Inferior parietal cortex (tissue), 1 donor: Measurements from ENCODE around the gene ADGRV1.
A peak's percentile ranks its signal among the peaks of the same experiment; 100 is the strongest.

ENCODE experiments used
- DNase-seq: peaks from one replicate; pipeline ENCODE4 v3.0.0-alpha.2; 2016; ENCODE audit errors: extremely low spot score

Gene ADGRV1

GRCh38 chr5:91137647-91138046 is 579.0 kb downstream of the ADGRV1 start:
- no peak for DNase-seq

- no peak for DNase-seq
Measured at GRCh38 chr5:91139572-91140200, 581.1 kb downstream of the ADGRV1 start.

DNA sequence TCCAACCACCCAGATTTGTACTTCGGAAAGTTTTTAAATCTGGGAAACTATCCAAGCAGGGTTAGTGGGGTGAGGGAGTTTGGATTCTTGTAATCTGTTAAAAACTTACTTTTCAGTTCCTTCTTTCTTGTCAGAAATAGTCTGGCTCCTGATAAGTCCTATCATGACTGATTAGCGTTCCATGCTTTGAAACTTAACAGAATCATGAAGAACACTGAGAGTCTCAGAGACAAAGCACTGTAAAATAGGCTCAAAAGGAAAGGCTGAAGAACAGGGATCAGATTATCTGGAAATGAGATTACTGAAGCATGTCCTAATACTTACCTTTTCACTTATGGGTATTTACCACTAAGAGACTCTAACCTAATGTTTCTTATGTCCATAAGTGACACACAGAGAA is 582.1 kb downstream of the ADGRV1 start:
- no peak for DNase-seq

DNA sequence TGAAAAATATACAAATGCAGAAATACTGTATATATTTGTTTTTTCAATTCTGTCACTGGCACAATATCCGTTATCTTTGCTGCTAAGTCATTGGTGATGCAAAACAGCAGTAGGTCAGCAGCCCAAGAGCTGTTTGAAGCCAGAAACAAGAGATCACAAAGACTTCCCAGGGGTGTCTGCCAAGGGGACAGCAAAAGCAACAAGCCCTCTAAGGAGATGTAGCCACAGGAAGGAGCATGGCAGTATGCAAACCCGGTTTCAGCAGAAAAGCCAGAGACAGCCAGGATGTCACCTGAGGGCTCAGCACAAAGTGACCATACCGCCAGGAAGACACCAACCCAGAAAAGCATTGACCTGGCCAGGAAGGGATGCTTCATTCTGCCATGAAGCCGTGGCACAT is 583.0 kb downstream of the ADGRV1 start:
- no peak for DNase-seq

GRCh38 chr5:91142386-91142785 is 583.8 kb downstream of the ADGRV1 start:
- DNase-seq, result no peak

DNA sequence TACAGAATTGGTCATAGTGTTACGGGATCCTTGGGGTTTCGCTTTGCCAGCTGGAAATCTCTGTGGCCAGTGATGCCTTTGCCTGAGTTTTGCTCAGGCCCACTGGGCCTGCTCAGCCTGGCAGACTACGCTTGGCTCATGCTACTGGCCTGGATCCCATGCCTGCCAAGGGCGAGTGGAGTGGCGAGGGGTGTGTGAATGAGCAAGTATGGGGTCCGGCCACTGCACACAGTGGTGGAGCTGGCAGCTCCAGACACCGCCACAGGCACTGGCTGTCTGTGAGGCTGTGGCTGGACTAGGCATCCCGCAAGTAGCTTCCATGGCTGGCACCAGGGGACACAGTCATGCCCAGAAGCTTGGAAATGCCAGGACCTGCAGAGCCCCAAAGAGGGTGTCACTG is 584.2 kb downstream of the ADGRV1 start:
- DNase-seq, result no peak

GRCh38 chr5:91143840-91144239 is 585.2 kb downstream of the ADGRV1 start:
- DNase-seq, result no peak

- no peak for DNase-seq
Measured at GRCh38 chr5:91144491-91145332, 586.1 kb downstream of the ADGRV1 start.

- DNase-seq, result no peak
Measured at GRCh38 chr5:91145333-91145620, 586.7 kb downstream of the ADGRV1 start.

- no peak for DNase-seq
Measured at GRCh38 chr5:91146230-91146629, 587.6 kb downstream of the ADGRV1 start.

DNA sequence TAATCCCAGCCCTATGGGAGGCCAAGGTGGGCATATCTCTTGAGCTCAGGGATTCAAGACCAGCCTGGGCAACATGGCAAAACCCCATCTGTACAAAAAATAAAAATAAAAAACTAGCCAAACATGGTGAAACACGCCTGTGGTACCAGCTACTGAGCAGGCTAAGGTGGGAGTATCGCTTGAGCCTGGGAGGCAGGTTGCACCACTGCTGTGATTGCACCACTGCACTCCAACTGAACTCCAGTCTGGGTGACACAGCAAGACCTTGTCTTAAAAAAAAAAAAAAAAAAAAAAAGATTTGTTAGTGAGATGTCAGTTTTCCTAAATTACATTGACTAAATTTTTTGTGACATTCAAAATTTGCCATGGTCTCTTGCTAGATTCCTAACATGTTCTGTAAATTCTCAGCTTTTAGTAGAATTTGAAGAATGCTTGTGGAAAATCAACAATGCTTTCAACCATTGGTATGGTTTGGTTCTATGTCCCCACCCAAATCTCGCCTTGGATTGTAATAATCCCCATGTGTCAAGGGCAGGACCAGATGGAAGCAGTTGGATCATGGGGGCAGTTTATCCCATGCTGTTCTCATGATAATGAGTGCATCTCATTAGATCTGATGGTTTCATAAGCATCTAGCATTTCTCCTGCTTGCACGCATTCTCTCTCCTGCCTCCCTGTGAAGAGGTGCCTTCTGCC is 588.5 kb downstream of the ADGRV1 start:
- no peak for DNase-seq

- no peak for DNase-seq
Measured at GRCh38 chr5:91150234-91150633, 591.6 kb downstream of the ADGRV1 start.

DNA sequence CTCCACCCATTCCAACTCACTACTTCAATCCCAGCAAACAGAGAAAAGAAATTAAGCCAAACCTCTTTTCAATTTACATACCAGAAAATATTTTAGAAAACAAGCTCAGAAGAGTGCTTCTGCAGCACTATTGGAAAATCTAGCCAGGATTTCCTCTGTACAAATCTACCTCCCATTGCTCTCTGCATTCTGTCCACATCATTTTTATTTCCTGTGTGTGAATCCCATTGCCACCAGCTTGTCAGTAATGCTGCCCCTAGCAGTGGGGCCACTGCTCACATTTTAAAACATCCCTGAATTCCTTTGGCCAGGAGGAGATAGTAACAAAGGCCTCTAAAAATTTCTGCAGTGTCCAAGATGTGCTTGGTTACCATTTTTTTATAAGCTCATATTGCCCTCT is 592.0 kb downstream of the ADGRV1 start:
- DNase-seq, result no peak

DNA sequence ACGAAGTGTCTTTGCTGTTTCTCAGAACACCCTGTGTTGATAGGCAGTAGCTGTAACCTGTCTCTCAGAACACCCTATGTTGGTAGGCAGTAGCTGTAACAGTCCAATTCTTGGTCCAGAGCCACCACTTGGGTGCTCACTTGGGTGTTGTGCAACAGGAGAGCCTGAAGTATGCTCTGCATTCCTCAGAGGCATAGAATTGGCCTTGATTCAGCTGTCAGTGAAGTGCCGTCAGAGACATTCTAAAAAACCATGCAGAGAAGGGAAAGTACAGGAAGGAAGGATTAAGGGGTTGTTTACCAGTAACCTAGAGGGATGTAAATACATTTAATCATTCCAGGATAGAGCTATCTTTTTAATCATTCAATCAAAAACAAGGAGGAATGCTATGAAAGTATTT is 593.4 kb downstream of the ADGRV1 start:
- DNase-seq, result no peak

- DNase-seq, result no peak
Measured at GRCh38 chr5:91154338-91154737, 595.7 kb downstream of the ADGRV1 start.

DNA sequence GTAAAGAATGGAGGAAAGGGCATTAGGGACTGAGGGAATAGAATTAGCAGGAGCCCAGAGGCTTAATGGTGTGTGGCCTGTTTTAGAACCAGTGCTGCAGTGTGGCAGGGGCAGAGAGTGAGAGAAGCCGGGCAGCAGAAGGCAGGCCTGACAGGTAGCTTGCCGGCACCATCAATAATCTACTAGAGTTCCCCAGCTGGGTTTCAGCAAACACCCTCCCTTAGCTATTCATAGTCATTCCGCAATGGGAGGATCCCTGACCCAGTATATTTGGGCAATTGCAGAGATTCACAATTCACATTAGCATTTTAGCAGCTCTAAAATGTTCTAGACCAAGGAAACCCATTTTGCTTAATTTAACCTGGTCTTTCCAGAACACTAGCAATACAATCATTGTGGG is 596.7 kb downstream of the ADGRV1 start:
- DNase-seq, result no peak

GRCh38 chr5:91156242-91156641 is 597.6 kb downstream of the ADGRV1 start:
- no peak for DNase-seq

GRCh38 chr5:91158011-91158410 is 599.4 kb downstream of the ADGRV1 start:
- no peak for DNase-seq

GRCh38 chr5:91159647-91160046 is 601.0 kb downstream of the ADGRV1 start:
- DNase-seq, result no peak

- no peak for DNase-seq
Measured at GRCh38 chr5:91160714-91161285, 602.2 kb downstream of the ADGRV1 start.

DNA sequence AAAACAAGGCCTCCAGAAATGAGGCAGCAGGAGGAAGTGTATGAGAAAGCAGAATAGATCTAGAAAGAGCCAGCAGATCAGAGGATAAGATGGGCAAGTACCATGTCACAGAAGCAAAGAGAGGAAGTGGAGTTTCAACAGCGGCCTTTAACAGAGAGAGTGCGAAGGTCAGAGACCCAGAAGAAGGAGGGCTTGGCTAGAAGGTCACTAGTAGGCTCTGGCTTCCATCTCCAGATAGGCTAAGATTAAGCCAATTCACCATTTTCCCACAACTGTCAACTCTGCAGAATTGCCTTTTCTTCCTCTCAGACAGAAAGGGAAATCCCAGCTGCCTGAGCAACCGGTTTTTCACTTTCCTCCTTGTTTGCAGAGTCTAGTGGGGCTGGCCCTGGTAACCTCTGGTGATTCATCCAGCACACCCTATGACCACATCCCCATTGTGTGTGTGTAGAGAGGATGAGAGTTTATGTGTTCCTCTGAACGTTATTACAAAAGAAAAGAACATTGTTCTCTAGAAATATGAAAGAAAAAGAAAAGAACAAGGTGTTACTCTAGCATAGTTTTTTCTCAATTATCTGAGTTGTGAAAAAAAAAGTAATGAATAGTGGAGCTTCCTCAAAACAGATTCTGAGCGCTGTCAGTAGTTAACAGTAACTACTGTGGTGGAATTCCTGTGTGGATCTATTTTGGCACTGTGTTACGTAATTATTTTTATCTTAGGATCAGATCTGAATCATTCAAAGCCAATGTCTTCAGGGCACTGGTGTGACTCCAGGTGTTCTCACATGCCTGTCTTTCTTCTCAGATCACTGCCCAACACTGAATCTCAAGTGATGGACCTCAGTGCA is 604.2 kb downstream of the ADGRV1 start:
- DNase-seq, result no peak

DNA sequence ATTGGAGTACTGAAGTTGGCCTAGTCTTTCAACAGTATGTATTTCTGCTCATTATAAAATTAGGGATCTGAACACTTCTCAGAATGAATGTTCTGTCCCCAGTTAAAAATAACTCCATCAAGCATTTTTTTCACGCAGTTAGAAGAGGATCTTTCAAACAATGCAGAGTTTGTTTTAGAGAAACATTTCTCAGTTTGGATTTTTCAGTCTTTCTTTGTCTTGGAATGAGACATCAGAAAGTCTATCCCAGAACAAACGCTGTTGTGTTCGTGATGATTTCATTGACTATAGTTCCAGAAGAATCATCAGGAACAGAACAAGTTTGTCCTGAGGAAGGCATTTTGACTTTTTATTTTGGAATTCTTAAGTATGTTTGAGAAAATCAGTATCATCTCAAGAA is 605.8 kb downstream of the ADGRV1 start:
- peak; percentile 68 for DNase-seq
